Activated T-helper 17 cell treated with anti-CD3 and anti-CD28 coated beads, Interleukin-2, amount 50 U/mL, for 72 hours (primary cell): ENCODE measurements around the gene SERPINF2. TPM values are rescaled to one million over a fixed set of nuclear protein-coding genes. Genes with fewer than 3 reads are reported as not detected.
A peak's percentile ranks its signal among the peaks of the same experiment; 100 is the strongest.
"Not testable (repeated sequence)": the region's sequence is repeated elsewhere in the genome, so short reads cannot be mapped to it uniquely, and the experiment has no call there.

ENCODE experiments used
- ATAC-seq: fragments of 150-1000 bp; cut with Tn5 transposase; replicated peaks from 2 replicates; pipeline ENCODE4 v1.10.0; 2021; ENCODE audit warnings: mild to moderate bottlenecking, moderate library complexity
- H3K27ac Mint-ChIP-seq: one replicate; pipeline ENCODE4 v1.8.0; 2022; ENCODE audit warnings: mixed read lengths
- H3K27me3 Mint-ChIP-seq: one replicate; pipeline ENCODE4 v1.8.0; 2022; ENCODE audit warnings: mixed read lengths
- H3K36me3 Mint-ChIP-seq: one replicate; pipeline ENCODE4 v1.8.0; 2022; ENCODE audit warnings: low read depth, mild to moderate bottlenecking, mixed read lengths
- H3K4me1 Mint-ChIP-seq: one replicate; pipeline ENCODE4 v1.8.0; 2022; ENCODE audit warnings: mixed read lengths
- H3K4me3 Mint-ChIP-seq: one replicate; pipeline ENCODE4 v1.8.0; 2022; ENCODE audit warnings: mild to moderate bottlenecking, mixed read lengths
- H3K9me3 Mint-ChIP-seq: one replicate; pipeline ENCODE4 v1.8.0; 2022; ENCODE audit warnings: mixed read lengths
- total RNA-seq, 2 donors: library from RNA; stranded (reverse); gene quantifications; one replicate each; pipeline ENCODE4 v1.2.3, GENCODE V29; 2022

The SERPINF2 gene
- total RNA-seq, 2 donors from 2014 or later = 0.45 to 0.85 TPM

DNA sequence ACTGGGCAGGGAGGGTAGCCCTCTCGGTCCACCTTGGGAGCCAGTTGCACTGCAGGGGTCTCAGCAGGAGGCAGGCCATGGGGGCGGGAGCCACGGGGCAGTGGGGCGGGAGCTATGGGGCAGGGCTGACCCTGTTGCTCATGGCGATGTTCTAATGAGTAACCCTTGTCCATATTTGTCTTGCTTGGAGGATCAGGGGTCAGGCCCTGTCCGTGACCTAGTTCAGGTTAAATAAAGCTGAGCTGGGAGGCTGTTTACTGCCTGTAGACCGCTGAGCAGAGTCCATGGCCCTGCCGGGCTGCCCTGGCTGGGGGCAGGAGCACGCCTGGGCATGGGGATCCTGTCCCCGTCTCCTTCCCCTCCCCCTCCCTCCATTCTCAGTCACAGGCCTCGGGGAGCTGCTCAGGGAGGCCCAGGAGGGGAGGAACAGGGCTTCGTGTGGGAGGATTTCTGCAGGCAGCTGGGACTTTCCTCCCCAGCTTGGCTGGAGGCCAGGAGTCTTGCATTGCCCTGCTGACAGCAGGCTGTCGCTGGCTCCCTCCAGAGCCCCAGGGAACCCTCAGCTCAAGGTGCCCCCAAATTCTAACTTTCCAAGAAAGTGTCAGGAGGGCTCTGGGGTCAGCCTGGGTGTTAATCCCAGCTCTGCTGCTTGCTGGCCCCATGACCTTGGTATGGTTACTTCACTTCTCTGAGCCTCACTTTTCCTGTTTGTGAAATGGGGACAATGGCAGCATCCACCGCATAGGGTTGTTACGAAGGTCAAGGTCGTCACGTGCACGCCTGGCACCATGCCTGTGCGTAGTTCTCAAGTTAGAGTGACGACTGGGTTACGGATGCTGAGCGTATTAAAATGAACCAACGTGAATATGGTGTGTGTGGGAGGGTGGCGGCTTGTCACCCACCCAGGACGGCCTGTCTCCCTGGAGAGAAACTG, 6.1 kb upstream of the SERPINF2 start:
- Mint-ChIP-seq H3K4me1 (peaks cover 14% of the 10 kb centered on the region), H3K9me3 (no peaks in the 10 kb centered on the region), H3K27ac (peak overlapping the region; percentile 81), H3K27me3 (no peaks in the 10 kb centered on the region), H3K4me3 (peak overlapping the region; percentile 52), H3K36me3 (peaks cover 10% of the 10 kb centered on the region)
- ATAC-seq = peak; percentile 93

DNA sequence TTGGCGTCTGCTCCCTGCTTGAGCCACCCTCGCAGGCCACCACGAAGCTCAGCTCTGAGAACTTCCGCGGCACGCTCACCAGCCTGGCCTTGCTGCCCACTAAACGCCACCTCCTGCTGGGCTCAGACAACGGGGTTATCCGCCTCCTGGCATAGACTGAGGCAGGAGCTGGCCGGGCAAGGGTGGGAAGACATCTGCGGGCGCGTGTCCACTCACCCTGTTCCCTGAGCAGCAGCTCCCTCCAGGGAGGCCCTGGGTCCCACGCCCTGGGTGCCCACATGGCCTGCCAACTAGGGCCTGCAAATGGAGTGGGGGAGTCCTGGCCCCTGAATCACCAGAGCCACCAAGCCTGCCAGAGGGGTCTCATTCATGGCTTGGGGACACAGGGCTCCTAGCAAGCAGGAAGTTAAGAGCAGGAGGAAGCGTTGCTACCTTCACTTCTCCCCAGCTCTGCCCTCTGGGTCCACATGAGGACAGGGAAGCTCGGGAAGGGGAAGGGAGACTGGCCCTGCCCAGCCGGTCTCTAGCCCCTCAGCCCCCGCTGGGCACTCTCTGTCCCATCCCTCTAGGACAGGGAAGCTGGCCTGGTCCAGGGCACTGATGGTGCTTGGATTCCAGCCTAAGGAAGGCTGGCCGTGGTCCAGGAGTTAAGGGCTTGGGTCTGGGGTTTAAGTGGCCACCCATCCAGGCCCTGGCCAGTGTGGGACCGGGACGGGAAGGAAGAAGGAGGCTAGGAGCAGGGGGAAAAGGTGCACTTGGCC, 5.0 kb upstream of the SERPINF2 start:
- H3K4me3 Mint-ChIP-seq = peak overlapping the region; percentile 52
- H3K36me3 Mint-ChIP-seq = peaks cover 10% of the 10 kb centered on the region
- peak overlapping the region; percentile 46 for H3K27ac Mint-ChIP-seq
- no peaks in the 10 kb centered on the region for H3K9me3 Mint-ChIP-seq
- H3K4me1 Mint-ChIP-seq = peaks cover 14% of the 10 kb centered on the region
- H3K27me3 Mint-ChIP-seq = no peaks in the 10 kb centered on the region
- ATAC-seq = no peak

DNA sequence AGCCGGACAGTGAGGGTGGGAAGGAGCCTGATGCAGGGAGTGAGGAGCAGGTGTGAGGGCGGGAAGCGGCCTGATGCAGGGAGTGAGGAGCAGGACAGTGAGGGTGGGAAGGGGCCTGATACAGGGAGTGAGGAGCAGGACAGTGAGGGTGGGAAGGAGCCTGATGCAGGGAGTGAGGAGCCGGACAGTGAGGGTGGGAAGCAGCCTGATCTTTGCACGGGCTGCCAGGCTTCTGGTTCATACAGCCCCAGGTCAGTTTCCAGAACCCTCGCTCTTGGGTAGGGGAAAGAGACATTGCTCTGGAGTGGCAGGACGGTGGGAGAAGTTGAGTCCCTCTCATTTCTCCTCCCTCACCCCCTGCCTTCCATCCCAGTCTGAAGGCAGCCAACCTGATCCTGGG, 772 bp upstream of the SERPINF2 start:
- H3K36me3 Mint-ChIP-seq, H3K27ac Mint-ChIP-seq, ATAC-seq, H3K4me1 Mint-ChIP-seq, H3K27me3 Mint-ChIP-seq, H3K4me3 Mint-ChIP-seq, H3K9me3 Mint-ChIP-seq: not testable (repeated sequence)

DNA sequence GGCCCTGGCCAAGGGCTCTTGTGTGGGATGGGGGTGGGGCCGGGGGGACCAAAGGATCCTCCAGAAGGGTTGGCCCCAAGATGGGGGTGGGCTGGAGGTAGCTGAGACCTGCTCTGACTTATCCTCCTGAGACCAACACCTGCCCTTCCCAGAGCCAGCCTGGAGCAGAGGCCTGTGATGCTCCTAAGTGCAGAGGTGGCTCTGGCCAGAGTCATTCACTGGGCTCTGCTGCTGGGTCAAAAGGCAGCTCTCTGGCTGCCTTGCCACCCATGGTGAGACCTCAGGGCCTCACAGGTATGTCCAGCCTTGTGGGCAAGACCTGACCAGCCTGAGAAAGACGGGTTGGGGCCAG, 393 bp downstream of the SERPINF2 start:
- Mint-ChIP-seq H3K4me1 (no peaks in the 10 kb centered on the region), H3K36me3 (no peaks in the 10 kb centered on the region), H3K4me3 (no peak overlapping the region), H3K27me3 (no peaks in the 10 kb centered on the region), H3K27ac (no peak overlapping the region), H3K9me3 (no peaks in the 10 kb centered on the region)
- no peak for ATAC-seq

DNA sequence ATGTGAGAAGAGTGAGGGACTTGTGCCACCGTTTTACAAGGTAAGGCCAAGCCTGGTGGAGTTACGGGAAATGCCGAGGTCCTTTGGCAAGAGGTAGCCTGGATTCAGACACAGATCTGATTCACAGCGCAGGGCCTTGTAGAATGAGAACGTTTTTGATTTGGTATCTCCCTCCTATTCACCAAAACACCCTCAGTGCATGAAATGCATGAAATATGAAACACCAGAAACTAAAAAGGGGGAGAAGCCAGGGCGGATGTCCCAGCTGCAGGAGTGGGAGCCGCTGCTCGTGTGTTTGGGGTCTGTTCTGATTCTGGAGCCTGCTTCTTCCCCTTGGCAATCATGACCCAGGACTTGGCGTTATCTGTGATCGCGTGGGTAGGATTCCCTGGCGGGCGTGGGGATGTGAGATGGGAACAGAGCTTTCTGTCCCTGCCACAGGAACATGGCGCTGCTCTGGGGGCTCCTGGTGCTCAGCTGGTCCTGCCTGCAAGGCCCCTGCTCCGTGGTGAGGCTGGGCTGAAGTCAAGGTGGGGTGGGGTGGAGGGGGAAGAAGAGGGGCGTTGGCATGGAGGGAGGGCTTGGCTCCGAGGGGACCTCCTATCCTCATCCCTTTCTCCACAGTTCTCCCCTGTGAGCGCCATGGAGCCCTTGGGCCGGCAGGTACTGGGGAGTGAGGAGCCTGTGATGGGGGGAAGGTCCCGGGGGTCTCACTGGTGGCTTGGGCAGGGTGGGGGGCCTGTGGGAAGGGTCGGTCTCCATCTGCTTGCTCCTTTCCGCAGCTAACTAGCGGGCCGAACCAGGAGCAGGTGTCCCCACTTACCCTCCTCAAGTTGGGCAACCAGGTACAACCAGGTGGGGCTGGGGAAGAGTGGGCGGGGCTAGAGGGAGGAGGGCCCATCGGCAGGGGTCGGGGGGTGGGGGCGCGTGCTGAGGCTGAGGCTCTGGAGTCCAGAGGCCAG, 2.2 kb downstream of the SERPINF2 start:
- ATAC-seq = no peak
- Mint-ChIP-seq H3K4me3 (no peak overlapping the region), H3K4me1 (no peaks in the 10 kb centered on the region), H3K27me3 (no peaks in the 10 kb centered on the region), H3K27ac (no peak overlapping the region), H3K36me3 (no peaks in the 10 kb centered on the region), H3K9me3 (no peaks in the 10 kb centered on the region)

DNA sequence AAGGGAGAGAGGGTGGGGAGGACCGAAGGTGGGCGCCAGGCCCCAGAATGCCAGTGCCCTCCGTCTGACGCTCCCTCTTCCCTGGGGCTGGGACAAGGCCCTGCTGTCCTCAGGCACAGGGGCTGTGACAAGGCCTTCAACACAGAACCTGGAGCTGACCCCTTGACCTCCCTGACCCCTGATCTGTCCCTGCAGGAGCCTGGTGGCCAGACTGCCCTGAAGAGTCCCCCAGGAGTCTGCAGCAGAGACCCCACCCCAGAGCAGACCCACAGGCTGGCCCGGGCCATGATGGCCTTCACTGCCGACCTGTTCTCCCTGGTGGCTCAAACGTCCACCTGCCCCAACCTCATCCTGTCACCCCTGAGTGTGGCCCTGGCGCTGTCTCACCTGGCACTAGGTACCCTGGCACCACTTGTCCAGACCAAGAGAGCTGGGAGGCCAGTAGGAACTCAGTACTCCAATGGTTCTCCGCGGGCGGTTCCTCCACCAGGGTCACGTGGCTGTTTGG, 2.9 kb downstream of the SERPINF2 start:
- no peak overlapping the region for H3K27ac Mint-ChIP-seq
- H3K27me3 Mint-ChIP-seq = no peaks in the 10 kb centered on the region
- H3K4me3 Mint-ChIP-seq = no peak overlapping the region
- ATAC-seq = no peak
- H3K36me3 Mint-ChIP-seq = no peaks in the 10 kb centered on the region
- no peaks in the 10 kb centered on the region for H3K4me1 Mint-ChIP-seq
- no peaks in the 10 kb centered on the region for H3K9me3 Mint-ChIP-seq

DNA sequence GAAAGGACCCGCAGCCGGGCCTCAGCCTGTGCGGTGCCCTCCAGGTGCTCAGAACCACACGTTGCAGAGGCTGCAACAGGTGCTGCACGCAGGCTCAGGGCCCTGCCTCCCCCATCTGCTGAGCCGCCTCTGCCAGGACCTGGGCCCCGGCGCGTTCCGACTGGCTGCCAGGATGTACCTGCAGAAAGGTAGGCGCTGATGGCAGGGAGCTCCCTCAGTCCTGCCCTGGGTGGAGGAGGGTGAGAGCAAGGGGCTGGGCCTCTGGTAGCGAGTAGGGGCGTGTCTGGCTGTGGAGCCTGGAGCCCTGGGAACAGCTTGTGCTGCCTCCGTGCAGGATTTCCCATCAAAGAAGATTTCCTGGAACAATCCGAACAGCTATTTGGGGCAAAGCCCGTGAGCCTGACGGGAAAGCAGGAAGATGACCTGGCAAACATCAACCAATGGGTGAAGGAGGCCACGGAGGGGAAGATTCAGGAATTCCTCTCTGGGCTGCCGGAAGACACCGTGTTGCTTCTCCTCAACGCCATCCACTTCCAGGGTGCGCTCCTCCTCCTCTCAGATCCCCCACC, 4.4 kb downstream of the SERPINF2 start:
- ATAC-seq = no peak
- Mint-ChIP-seq H3K4me1 (no peaks in the 10 kb centered on the region), H3K27ac (no peak overlapping the region), H3K4me3 (no peak overlapping the region), H3K36me3 (no peaks in the 10 kb centered on the region), H3K27me3 (no peaks in the 10 kb centered on the region), H3K9me3 (no peaks in the 10 kb centered on the region)

DNA sequence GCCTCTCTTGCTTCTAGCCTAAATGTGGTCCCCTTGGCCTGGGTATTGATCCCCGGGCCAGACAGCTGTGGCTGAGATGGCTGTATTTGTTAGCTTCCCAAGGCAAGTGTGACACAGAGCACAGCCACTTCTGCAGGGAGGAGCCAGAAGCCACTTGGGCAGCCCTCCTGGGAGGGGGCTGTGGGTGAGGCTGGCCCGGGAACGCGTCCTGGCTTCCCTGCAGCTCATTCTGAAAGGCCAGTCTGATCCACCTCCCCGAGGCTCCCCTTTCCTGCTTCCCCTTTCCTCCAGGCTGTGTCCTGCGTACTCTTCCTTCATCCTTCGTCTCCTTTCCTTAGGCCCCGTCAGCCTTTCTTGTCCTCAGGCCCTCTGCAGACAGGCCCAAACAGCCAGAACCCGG, 8.0 kb downstream of the SERPINF2 start:
- Mint-ChIP-seq H3K27me3 (no peaks in the 10 kb centered on the region), H3K9me3 (no peaks in the 10 kb centered on the region), H3K4me1 (no peaks in the 10 kb centered on the region), H3K27ac (no peak overlapping the region), H3K36me3 (no peaks in the 10 kb centered on the region), H3K4me3 (no peak overlapping the region)
- no peak for ATAC-seq

DNA sequence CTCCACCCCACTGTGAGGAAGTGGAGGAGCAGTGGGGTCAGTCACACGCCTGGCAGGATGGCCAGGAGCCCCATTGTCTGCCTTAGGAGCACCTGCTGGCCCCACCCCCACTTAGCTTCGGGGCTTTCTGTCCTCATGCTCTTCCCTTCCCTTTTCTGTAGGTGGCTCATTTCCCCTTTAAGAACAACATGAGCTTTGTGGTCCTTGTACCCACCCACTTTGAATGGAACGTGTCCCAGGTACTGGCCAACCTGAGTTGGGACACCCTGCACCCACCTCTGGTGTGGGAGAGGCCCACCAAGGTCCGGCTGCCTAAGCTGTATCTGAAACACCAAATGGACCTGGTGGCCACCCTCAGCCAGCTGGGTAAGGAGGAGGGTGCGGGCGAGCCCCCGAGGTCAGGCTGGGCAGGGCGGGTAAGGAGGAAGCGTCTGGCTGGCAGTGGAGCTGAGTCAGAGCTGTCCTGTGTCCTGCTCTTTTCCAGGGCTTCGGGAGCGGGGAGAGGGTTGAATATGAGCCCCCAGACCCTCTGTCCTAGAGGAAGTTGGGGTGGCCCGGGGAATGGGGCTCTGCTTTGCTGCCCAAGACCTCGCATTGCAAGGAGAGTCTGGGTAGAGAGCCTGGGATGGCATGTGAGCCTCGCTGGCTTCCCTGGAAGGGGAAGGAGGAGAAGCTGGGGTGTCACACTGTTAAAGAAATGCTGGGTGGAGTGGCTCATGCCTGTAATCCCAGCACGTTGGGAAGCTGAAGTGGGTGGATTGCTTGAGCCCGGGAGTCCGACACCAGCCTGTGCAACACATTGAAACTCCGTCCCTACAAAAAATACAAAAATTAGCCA, 10.0 kb downstream of the SERPINF2 start:
- Mint-ChIP-seq H3K36me3 (no peaks in the 10 kb centered on the region), H3K4me3 (no peak overlapping the region), H3K27ac (no peak overlapping the region), H3K9me3 (no peaks in the 10 kb centered on the region), H3K4me1 (no peaks in the 10 kb centered on the region), H3K27me3 (no peaks in the 10 kb centered on the region)
- ATAC-seq = no peak

DNA sequence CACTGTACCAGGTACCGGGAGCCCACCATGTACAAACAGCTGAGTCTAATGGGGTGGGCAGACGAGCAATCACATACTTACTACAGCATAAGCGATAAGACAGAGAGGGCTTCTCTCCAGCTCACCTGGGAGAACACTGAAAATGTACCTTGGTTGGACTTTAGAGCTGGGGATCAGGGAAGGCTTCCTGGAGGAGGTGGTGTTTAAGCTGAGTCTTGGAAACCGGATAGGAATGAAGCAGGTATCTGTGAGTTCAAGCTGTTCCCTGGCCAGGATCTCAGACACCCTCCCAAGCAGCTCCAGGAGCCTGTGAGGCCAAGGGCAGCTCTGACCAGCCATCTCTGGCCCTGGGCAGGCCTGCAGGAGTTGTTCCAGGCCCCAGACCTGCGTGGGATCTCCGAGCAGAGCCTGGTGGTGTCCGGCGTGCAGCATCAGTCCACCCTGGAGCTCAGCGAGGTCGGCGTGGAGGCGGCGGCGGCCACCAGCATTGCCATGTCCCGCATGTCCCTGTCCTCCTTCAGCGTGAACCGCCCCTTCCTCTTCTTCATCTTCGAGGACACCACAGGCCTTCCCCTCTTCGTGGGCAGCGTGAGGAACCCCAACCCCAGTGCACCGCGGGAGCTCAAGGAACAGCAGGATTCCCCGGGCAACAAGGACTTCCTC, 11.2 kb downstream of the SERPINF2 start:
- no peaks in the 10 kb centered on the region for H3K4me1 Mint-ChIP-seq
- no peaks in the 10 kb centered on the region for H3K9me3 Mint-ChIP-seq
- ATAC-seq = no peak
- no peak overlapping the region for H3K4me3 Mint-ChIP-seq
- H3K27me3 Mint-ChIP-seq = no peaks in the 10 kb centered on the region
- no peaks in the 10 kb centered on the region for H3K36me3 Mint-ChIP-seq
- no peak overlapping the region for H3K27ac Mint-ChIP-seq

DNA sequence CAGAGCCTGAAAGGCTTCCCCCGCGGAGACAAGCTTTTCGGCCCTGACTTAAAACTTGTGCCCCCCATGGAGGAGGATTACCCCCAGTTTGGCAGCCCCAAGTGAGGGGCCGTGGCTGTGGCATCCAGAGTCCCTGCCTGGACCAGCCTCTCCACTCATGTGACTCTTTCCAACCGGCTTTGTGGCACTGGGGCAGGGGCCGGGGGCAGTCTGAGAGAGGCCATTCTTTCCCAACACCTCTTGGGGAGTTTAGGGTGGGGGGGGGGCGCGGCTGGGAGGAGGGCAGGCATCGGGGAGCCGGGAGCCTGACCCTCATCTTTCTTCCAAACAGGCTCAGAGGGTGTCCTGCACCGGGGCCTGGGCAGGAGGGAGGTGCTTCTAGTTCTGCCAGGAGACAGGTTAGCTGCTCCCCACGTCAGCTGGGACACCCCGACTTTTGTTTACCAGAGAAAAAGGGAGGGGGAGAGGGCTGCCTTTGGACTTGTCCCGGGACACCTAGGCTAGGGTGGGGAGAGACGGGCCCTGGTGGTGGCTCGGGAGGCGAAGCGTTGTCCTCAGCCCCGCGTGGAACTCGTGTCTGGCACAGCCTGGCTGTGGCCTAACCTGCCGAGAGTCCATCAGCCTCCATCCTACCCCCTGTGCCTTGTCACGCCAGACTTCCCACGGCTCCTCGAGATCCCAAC, 11.9 kb downstream of the SERPINF2 start:
- no peaks in the 10 kb centered on the region for H3K4me1 Mint-ChIP-seq
- no peaks in the 10 kb centered on the region for H3K9me3 Mint-ChIP-seq
- no peak for ATAC-seq
- H3K27ac Mint-ChIP-seq = no peak overlapping the region
- H3K27me3 Mint-ChIP-seq = no peaks in the 10 kb centered on the region
- no peaks in the 10 kb centered on the region for H3K36me3 Mint-ChIP-seq
- no peak overlapping the region for H3K4me3 Mint-ChIP-seq

DNA sequence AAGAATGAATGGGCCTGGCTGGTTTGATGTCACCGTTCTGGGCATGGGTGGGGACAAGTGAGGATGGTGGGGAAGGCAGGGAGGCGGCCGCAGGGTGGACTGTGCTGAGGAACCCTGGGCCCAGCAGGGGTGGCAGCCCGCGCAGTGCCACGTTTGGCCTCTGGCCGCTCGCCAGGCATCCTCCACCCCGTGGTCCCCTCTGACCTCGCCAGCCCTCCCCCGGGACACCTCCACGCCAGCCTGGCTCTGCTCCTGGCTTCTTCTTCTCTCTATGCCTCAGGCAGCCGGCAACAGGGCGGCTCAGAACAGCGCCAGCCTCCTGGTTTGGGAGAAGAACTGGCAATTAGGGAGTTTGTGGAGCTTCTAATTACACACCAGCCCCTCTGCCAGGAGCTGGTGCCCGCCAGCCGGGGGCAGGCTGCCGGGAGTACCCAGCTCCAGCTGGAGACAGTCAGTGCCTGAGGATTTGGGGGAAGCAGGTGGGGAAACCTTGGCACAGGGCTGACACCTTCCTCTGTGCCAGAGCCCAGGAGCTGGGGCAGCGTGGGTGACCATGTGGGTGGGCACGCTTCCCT, 12.7 kb downstream of the SERPINF2 start:
- no peak overlapping the region for H3K4me3 Mint-ChIP-seq
- ATAC-seq = no peak
- no peaks in the 10 kb centered on the region for H3K36me3 Mint-ChIP-seq
- no peaks in the 10 kb centered on the region for H3K27me3 Mint-ChIP-seq
- H3K4me1 Mint-ChIP-seq = no peaks in the 10 kb centered on the region
- H3K27ac Mint-ChIP-seq = no peak overlapping the region
- H3K9me3 Mint-ChIP-seq = no peaks in the 10 kb centered on the region
